Activated CD4-positive, CD25-positive, alpha-beta regulatory T cell (primary cell): ENCODE measurements around the gene KPNA2.
"Not testable (repeated sequence)": the region's sequence is repeated elsewhere in the genome, so short reads cannot be mapped to it uniquely, and the experiment has no call there.

ENCODE experiments used
- DNase-seq, 4 experiments: peaks; one replicate each; lab custom pipeline; 2025; lab: John Stamatoyannopoulos, UW

The KPNA2 gene

DNA sequence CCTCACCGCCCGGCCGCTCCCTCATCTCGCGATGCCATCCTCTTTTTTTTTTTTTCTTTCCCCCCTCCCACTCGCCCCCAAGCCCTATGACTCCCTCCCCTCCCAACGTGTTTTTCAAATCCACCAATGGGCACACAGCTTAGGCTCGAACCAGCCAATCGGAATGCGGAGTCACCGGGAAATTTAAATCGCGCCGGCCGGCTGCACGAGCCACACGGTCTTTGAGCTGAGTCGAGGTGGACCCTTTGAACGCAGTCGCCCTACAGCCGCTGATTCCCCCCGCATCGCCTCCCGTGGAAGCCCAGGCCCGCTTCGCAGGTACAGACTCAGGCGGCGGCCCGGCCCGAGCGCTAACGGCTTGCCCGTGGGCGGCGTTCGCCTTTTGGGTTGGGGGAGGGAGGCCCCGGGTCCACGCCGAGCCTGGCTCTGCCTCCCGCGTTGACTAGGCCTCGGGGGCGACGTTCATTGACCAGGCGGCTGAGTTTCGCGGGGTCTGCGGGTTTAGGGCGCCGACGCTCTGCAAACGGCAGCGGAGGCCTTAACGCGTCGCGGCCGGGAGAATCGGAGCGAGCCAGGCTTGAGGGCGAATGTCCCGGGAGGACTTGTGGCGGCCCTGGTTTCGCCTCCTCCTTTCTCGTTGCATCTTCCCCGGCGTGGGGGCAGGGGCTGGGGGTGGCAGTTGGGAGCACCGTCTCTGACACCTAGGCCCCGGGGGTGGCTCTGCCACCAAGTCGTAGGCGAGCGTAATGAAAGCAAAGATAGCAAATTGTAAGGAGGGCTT, at the start of gene KPNA2:
TSS of gene KPNA2 (plus strand) at position 213 of the 781 bp plus-strand sequence. CDS start 1,398 bp downstream, outside the sequence.
- DNase-seq = peak; percentile 77 to 95 (median 86)

DNA sequence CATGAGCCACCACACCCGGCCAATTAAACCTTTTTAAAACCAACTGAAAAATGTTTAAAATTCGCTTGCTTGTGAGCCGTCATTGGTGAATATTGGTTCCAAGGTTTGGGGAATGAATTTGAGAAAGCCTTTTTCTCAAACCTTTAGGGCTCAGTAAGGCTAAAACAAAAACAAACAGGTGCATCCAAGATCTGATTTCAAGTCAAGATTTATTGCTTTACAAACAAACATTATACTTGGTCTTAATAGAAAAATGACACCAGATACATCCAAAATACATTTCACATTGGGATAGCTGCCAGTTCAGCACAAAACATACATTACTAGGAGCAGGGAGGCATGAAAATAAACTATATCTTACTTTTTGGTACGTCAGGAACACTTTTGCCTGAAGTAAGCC, 44.6 kb upstream of the KPNA2 start:
- DNase-seq = no peak

DNA sequence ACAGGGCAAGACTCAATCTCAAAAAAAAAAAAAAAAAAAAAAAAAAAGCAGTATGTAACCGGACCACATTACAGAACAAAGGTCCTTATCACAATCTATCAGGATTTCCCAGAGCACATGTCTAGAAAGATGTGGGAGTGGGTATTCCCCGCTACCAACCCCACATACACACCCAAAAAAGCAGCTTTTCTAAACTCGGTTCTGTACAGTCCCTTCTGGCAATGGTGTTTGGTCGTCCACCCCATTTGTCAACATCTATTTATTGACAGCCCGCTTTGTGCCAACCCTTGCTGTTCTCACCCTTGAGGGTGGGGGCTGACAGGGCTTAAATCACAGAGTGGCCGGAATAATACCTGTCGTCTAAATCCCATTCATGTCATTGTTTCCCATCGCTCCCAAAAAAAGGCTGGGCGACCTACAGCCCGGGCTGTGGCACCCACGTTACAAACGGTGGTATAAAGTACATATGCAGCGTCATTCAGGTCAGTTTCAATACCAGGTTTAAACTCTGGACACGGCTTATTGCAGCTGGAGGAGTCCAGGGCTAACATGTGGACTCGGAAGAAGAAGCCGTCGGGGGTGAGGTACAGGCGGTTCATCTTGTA, 42.9 kb upstream of the KPNA2 start:
- no peak for DNase-seq

DNA sequence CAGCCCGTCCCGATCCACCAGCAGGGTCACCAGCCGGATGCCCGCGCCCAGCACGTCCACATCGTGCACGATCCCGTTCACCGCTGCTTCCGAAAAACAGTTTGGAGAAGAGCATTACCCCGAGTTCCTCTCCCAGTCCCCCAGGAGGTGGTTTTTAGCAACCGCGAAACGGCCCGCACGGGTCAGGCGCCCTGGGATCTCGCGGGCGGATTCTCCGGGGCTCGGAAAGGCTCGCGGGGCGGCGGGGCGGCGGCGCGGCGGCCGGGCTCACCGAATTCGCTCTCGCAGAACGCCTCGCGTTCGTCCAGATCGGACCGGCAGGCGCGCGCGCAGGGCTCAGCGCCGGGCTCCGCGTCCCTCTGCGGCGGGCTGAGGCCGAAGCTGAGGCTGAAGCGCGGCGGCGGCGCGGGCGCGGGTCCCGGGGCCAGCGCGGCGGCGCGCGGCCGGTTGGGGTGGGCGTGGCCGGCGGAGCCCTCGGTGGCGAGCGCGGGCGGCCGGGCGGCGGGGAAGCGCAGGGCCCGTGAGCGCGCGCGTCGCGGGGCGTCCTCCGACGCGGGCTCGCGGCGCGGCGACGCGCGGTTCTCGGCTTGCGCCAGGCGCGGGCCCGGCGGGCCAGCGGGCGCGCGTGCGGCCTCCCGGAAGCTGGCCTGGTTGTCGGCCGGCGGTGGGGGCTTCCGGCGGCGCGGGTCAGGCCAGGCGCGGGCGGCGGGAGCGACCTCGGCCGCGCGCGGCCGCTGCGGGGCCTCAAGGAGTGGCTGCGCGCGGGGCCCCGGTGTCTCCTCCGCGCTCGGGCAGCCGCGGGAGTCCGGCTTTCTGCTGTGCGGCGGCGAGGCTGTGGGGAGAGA, 42.2 kb upstream of the KPNA2 start:
- DNase-seq = peak; percentile 47 to 71 (median 57)

DNA sequence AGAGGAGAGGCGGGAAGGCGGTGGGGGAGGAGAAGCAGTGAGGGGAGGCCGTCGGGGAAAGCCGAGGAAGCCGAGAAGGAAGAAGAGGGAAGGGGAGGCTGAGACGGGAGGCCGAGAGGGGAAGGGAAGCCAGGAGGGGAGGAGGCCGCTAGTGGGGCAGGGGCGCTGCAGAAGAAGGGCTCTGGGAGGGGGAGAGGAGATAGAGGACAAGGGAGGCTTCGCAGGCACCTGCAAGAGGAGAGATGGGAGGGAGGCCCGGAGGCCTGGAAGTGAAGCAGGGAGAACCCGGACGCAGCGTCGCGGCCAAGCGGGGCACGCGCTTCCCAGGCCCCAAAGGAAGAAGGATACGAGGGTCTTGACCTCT, 41.6 kb upstream of the KPNA2 start:
- no peak for DNase-seq

DNA sequence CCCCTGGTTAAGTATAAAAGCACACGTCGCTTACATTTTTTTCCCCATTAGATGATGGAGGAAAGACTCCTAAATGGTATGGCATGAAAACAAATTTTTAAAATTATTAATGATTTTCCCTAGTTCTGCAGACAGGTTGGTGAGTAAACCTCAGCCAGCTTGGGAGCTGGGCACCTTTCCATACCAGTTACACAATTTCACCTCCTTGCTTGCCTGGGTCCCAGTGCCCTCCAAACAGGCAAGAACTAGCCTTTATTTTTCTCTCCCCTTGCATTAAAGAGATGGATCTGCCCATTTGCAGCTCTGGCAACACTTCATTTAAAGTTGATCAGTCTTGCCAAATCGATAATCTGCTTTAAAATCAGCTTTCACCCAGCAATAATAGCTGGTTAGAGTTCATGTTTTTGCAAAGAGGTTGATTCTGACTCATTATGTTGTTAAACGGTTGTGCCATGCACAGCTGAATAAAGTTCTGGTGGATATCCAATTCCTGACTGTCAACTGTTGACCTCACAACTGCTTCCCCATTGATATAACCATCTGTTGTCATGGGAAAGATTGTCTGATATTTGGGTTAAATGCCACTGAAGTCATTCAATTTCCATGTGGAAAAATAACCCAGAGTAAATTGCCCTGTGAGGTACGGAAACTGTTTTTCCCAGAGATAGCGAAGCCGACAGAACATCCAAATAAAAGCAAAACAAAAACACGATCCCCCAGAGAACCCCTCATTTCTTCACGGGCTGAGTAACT, 40.5 kb upstream of the KPNA2 start:
- DNase-seq = no peak

DNA sequence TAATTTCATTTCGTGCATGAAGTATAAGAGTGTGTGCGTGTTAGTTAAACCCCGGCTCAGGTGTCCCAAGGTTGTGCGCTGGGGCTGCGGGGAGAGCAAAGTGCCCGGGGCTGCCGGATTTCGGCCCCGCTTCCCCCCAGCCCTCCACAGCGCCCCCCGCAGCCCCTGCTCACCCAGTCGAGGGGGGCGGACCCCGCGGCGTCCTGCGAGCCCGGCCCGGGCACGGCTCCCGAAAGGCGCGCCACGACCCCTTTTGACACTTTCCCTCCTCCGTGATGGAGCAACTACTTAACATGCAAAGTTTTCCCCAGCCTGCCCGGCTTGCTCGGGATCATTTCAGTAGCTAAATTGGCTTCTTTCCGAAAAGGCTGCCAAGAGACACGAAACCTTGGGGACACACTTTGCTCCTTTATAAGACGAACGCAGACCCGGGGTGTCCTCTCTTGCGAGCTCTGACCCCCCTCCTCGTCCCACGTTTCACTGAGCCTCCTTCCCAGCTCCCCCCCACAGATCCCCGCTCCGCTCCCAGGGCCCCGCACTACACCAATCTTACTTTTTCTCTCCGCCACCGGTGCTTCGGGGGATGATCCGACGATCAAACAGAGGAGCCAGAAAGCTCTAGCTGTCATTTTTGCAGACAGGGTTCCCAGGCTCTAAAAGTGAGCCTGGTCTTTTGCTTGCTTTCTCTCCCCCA, 39.8 kb upstream of the KPNA2 start:
- DNase-seq = no peak

DNA sequence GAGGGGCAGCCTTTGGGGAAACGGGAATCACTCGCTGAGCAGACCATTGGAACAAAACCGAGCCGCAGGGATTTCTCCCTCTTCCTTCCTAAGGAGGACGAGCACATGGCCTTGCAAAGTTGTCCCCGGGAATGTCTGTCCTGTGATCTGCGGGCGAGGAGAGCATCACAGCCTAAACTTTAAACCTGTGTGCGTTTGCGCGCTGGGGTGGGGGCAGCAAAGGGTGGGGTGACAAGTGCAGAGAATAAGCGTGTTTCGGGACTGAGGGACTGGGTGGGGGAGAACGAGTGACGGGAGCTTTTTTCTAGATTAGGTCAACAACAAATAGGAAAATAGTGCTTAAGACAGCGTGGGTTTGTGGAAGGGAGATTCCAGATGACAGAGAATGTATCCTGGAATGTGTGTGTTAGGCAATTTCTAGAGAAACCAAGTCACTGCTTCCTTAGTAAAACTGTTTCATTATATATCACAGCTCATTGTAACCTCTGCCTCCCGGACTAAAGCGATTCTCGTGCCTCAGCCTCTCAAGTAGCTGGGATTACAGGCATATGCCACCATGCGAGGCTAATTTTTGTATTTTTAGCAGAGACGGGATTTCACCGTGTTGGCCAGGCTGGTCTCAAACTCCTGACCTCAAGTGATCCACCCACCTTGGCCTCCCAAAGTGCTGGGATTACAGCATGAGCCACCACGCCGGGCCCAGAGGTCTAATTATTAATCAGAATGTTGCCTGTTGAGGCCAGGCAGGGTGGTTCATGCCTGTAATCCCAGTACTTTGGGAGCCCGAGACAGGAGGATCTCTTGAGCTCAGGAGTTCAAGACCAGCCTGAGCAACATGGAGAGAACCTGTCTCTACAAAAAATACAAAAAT, 39.0 kb upstream of the KPNA2 start, which contains the start of gene C17orf58:
TSS of gene C17orf58 (minus strand) at position 169 of the 871 bp plus-strand sequence. CDS start 271 bp downstream, outside the sequence.
- not testable (repeated sequence) for DNase-seq

DNA sequence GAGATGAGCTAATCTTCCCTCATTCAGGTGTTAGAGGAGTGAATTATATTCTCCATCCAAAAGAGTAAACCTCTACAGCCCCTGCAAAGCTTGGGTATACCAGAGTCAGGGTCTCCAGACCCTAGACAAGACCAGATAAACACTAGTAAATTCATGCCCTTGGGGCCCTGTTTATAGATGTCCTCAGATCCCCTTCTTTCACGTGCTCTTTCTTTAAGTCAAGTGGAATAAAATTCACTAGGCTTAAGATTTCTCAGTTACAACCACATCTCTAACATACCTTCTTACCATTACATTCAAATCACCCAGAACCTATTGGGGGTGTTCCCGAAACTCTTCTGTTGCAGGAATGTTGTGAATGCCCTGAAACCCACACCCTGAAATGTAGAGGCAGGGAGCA, 37.1 kb upstream of the KPNA2 start:
- no peak for DNase-seq

DNA sequence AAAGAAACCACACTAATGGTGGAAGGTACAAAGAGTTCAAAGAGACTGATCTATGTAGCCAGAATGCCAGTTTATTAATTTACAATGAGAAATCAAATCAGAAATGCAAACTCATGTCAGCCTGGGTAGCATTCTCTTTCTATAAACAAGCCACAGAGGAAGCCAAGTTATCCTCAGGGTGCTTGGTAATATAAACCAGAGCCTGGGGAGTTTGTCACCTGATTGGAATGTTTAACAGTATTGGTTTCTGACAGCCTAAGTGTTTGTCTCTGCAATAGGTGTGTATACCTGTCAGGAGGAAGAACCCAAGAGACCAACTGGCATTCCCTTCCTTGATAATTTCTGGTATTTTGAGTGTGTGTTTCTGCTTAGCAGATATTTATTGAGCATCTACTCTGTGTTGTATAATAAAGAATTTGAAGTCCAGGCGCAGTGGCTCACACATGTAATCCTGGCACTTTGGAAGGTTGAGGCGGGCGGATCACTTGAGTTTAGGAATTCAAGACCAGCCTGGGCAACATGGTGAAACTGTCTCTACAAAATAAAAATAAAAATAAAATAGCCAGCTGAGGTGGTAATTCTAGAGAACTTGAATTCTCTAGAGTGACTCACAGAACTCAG, 36.1 kb upstream of the KPNA2 start:
- no peak for DNase-seq

DNA sequence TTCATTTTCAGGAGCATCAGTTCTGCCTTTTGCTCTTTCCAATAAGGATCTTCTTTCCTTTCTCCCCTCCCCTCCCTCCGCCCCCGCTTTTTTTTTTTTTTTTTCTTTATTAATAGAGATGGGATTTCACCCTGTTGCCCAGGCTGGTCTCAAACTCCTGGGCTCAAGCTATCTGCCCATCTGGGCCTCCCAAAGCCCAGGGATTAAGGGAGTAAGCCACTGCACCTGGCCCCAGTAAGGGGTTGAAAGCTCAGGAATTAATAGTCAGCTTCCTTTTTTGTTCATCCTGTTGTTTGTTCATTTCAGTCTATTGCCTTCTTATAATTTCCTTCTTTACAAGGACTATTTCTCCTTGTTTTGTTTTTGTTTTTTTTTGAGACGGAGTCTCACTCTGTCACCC, 31.3 kb upstream of the KPNA2 start:
- DNase-seq = no peak

DNA sequence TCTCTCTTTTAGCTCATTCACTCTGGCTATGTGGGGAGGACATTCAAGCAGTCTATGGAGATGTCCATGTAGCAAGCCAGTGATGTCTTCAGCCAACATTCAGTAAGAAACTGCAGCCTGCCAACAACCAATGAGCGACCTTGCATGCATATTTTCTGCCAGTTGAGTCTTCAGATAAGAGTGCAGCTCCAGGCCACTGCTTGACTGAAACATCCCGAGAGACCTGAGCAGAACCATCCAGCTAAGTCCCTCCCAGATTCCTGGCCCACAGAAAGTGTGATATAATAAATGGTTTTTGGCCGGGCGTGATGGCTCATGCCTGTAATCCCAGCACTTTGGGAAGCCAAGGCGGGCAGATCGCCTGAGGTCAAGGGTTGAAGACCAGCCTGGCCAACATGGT, 28.7 kb upstream of the KPNA2 start:
- DNase-seq = no peak

DNA sequence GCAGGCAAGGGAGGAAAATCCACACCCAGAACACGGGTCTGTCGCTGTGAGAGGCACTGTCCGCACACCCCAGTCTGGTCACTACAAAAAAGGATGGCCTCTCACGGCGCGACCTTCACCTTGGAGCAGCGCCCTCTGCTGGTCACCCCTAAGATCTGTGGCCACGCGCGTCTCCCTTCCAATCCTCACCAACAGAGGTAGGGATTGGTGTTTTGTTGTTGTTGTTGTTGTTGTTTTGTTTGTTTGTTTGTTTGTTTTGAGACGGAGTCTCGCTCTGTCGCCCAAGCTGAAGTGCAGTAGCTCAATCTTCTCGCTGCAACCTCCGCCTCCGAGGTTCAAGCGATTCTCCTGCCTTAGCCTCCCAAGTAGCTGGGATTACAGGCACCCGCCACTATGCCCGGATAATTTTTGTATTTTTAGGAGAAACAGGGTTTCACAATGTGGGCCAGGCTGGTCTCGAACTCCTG, 24.3 kb upstream of the KPNA2 start:
- peak; percentile 20 to 34 (median 27) for DNase-seq

DNA sequence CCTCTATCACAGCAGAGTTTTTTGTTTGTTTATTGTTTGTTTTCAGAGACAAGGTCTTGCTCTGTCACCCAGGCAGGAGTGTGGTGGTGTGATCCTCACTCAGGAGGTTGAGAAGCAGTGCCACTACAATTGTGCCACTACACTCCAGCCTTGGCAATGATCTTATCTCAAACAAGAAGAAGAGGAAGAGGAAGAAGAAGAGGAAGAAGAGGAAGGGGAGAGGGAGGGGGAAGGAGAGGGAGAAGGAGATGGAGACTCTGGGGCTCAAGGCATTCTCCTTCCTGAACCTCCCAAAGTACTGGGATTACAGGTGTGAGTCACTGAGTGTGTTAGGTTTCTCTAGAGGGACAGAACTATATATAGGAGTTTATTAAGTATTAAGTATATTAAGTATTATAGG, 22.1 kb upstream of the KPNA2 start:
- DNase-seq = no peak

DNA sequence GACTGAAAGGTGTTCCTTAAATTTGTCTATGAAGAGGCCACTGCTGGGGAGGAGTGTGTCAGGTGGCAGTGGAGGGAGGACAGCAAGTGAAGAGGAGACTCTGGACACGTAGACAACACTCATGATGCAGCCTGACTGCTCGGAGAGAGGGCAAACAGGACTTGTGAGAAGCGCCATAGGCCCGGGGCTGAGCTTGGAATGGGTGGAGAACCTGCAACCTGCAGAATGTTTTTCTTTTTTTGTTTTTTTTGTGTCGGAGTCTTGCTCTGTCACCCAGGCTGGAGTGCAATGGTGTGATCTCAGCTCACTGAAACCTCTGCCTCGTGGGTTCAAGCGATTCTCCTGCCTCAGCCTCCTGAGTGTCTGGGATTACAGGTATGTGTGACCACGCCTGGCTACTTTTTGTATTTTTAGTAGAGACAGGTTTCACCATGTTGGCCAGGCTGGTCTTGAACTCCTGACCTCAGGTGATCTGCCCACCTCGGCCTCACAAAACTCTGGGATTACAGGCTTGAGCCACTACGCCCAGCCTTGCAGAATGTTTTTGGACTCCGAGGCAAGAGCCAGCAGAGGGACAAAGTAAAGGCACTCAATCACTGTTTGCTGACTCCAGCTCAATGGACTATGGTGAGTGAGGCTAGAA, 20.3 kb upstream of the KPNA2 start:
- no peak for DNase-seq

DNA sequence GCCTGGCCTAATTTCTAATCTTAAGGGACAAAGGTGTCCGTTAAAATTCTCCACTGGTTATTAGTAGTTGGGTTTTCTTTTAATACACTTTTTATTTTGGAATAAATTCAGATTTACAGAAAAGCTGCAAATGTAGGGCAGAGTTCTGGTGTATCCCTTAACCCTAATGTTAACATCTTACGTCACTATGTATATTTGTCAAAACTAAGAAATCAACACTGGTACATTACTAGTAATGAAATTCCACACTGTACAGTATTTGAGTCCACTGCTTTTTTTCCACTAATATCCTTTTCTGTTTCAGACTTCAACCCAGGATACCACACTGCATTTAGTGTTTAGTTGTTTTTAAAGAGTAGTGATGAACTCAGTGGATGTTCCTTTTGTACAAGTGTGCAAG, 18.7 kb upstream of the KPNA2 start:
- no peak for DNase-seq

DNA sequence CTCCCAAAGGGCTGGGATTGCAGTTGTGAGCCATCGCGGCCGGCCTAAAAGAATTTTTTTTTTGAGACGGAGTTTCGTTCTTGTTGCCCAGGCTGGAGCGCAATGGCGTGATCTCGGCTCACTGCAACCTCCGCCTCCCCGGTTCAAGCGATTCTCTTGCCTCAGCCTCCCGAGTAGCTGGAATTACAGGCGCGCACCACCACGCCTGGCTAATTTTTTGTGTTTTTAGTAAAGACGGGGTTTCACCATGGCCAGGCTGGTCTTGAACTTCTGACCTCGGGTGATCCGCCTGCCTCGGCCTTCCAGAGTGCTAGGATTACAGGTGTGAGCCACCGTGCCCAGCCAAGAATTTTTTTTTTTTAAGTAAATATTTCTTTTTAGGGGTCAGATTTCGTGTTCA, 17.0 kb upstream of the KPNA2 start:
- DNase-seq = not testable (repeated sequence)

DNA sequence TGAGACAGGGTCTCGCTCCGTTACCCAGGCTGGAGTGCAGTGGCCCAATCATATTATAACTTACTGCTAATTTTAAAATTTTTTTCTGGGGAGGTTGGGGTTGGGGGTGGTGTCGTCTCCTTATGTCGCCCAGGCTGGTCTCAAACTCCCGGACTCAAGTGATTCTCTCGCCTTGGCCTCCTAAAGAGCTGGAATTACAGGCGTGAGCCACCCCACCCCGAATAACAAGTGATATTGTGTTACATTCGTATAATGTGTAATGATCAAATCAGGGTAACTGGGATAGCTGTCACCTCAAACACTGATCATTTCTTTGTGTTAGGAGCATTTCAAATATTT, 16.2 kb upstream of the KPNA2 start:
- no peak for DNase-seq

DNA sequence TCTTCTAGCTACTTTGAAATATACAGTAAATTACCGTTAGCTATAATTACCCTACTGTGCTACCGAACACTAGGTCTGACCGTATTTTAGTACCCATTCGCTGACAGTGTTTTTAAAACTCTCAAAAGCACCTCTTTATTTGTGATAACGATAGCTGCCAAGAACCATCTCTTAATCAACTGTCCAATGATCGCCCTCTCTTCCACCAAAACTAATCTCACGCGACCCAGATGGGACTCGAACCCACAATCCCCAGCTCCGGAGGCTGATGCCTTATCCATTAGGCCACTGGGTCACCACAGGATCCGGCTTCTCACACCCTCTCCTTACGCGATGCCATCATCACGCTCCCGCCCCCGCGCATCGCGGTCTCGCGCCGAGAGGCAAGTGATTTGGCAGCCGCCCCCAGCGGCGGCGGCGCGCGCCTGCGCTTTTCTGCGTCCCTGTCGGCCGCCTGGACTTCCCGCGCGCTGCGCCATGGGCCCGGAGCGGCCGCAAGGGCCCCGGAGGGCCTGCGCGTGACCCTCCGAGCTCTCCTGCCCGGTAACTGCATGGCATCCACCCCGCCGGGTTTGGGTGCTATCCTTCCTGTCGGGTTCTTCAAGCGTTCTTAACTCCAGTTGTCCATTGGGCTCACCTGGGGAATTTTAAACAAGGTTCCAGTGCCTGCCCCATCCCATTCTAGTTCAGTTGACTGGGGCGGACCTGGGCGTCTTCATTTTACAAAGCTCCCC, 15.7 kb upstream of the KPNA2 start:
- DNase-seq = peak; percentile 86 to 99 (median 94)
